Kidney (tissue), 14 donors: ENCODE measurements around the gene AUTS2. TPM values are rescaled to one million over a fixed set of nuclear protein-coding genes. Genes with fewer than 3 reads are reported as not detected.

ENCODE experiments used
- DNase-seq, 5 donors: peaks; one replicate each; pipeline ENCODE4 v3.0.0-alpha.2; 2013 to 2020
- FAIRE-seq: peaks from 2 replicates; lab custom pipeline; 2012; peaks lifted over from hg19 to GRCh38; lab: Jason Lieb, UNC
- H3K27ac ChIP-seq, 2 donors: one replicate each; pipeline ENCODE4 v1.7.0; 2013; ENCODE audit warnings: low read depth in 2 of 2, low read length in 2 of 2, inconsistent platforms in 1 of 2
- H3K27me3 ChIP-seq: one replicate; pipeline ENCODE4 v1.7.1; 2013; ENCODE audit warnings: low read length, inconsistent platforms; ENCODE audit not compliant: control insufficient read depth, insufficient read depth
- H3K36me3 ChIP-seq, 3 donors: one replicate each; pipeline versions ENCODE4 v1.7.0 to v1.7.1; 2013; ENCODE audit warnings: low read length in 3 of 3, control low read depth in 1 of 3, inconsistent platforms in 1 of 3; ENCODE audit not compliant: insufficient read depth in 3 of 3, control insufficient read depth in 2 of 3
- H3K4me1 ChIP-seq, 3 donors: one replicate each; pipeline versions ENCODE4 v1.7.0 to v1.7.1; 2013; ENCODE audit warnings: low read length in 3 of 3, inconsistent platforms in 1 of 3, low read depth in 1 of 3; ENCODE audit not compliant: control insufficient read depth in 2 of 3, insufficient read depth in 2 of 3
- H3K4me3 ChIP-seq, 3 donors: one replicate each; pipeline versions ENCODE4 v1.7.0 to v1.8.1; 2013; ENCODE audit warnings: low read length in 3 of 3, control low read depth in 1 of 3, inconsistent platforms in 1 of 3
- H3K9ac ChIP-seq, 3 donors: one replicate each; pipeline versions ENCODE4 v1.7.0 to v1.7.1; 2013; ENCODE audit warnings: low read length in 3 of 3, control low read depth in 1 of 3, inconsistent platforms in 1 of 3
- H3K9me3 ChIP-seq, 3 donors: one replicate each; pipeline versions ENCODE4 v1.7.0 to v1.7.1; 2013; ENCODE audit warnings: low read length in 3 of 3, control low read depth in 1 of 3, inconsistent platforms in 1 of 3; ENCODE audit not compliant: control insufficient read depth in 2 of 3, insufficient read depth in 1 of 3
- CTCF ChIP-seq: IDR thresholded peaks from 3 replicates; pipeline ENCODE4 v1.5.1; 2012; ENCODE audit warnings: mild to moderate bottlenecking, moderate library complexity, borderline replicate concordance; ENCODE audit not compliant: insufficient read depth; ENCODE audit errors: extremely low read depth
- intact Hi-C: fragments of 100-400 bp; cut with DNase I; formaldehyde crosslinking; loops from one replicate; pipeline ENCODE4 v1.11.1; 2022
- polyA plus RNA-seq: library from polyadenylated mRNA; stranded (reverse); fragments of 350-450 nt; fragmentation: Illumina TruSeq; extraction: RNeasy Lipid Tissue Mini Kit (QIAGEN cat#74804); gene quantifications from one replicate; pipeline ENCODE4 v1.2.3, GENCODE V29; 2014; ENCODE audit warnings: low read depth, low replicate concordance; ENCODE audit not compliant: insufficient read depth
- total RNA-seq: library from RNA; stranded (reverse); fragmentation: NEBNext Ultra II Directional; extraction: Animal tissue kit (Norgen Biotek cat#: 25700); gene quantifications from one replicate; pipeline ENCODE4 v1.2.1, GENCODE V29; 2021
- donor health status: control.
- donor health status: control.
- donor health status: control.
- donor health status: control.
- donor health status: control.
- donor health status: DM: yes; HTN: yes; CAD: no.
- donor health status: Normal renal cell carcinoma (clear cell type).

Gene AUTS2
- total and polyA plus RNA-seq, 2 donors from 2014 or later = 5.2 to 33.8 TPM

- TF ChIP-seq CTCF = no peak
- Histone ChIP-seq H3K9ac (no peak overlapping the region), H3K36me3 (no peaks in the 10 kb centered on the region), H3K27ac (no peak overlapping the region), H3K4me3 (no peak overlapping the region), H3K9me3 (peaks cover 0 to 2% (median 0%) of the 10 kb centered on the region in 3 donors), H3K4me1 (peaks cover 0 to 5% (median 5%) of the 10 kb centered on the region in 3 donors), H3K27me3 (no peaks in the 10 kb centered on the region)
- intact Hi-C loops = no loop called here
- DNase-seq = no peak
- FAIRE-seq = no peak
These were observed 1113.2 kb downstream of the AUTS2 start for GRCh38 chr7:70711452-70711851.

- FAIRE-seq = no peak
These were observed 1114.7 kb downstream of the AUTS2 start for GRCh38 chr7:70712942-70713341.

GRCh38 chr7:70714506-70715038 lies 1116.3 kb downstream of the AUTS2 start:
- FAIRE-seq (no peak), DNase-seq (no peak)
- intact Hi-C loops = no loop called here
- H3K36me3 ChIP-seq = no peaks in the 10 kb centered on the region
- no peak overlapping the region for H3K27ac ChIP-seq
- no peaks in the 10 kb centered on the region for H3K27me3 ChIP-seq
- TF ChIP-seq CTCF = no peak
- H3K9me3 ChIP-seq = peaks cover 0 to 2% (median 0%) of the 10 kb centered on the region in 3 donors
- H3K9ac ChIP-seq = no peak overlapping the region
- no peak overlapping the region for H3K4me3 ChIP-seq
- peaks cover 0 to 5% (median 0%) of the 10 kb centered on the region in 3 donors for H3K4me1 ChIP-seq

More at GRCh38 chr7:70712942-70713341, 1114.7 kb downstream of the AUTS2 start:
- H3K9me3 ChIP-seq = peaks cover 0 to 2% (median 0%) of the 10 kb centered on the region in 3 donors
- H3K27me3 ChIP-seq = no peaks in the 10 kb centered on the region
- no peak overlapping the region for H3K4me3 ChIP-seq
- no peak overlapping the region for H3K27ac ChIP-seq
- intact Hi-C loops = no loop called here
- peaks cover 0 to 7% (median under 1%) of the 10 kb centered on the region in 3 donors for H3K4me1 ChIP-seq
- no peak for DNase-seq
- no peak overlapping the region for H3K9ac ChIP-seq
- TF ChIP-seq CTCF = no peak
- no peaks in the 10 kb centered on the region for H3K36me3 ChIP-seq
